Left ventricle myocardium inferior (tissue), 1 donor: ENCODE data around the gene CHERP. TPM values are rescaled to one million over a fixed set of nuclear protein-coding genes. Genes with fewer than 3 reads are reported as not detected.

Experiments
- DNase-seq: peaks from one replicate; pipeline ENCODE4 v3.0.0-alpha.2; 2020
- H3K27ac ChIP-seq: fragments of 200-600 bp; replicated peaks from 2 replicates; pipeline ENCODE4 v1.8.0; 2021
- H3K27me3 ChIP-seq: fragments of 200-600 bp; 2 replicates; pipeline ENCODE4 v1.8.0; 2021; ENCODE audit warnings: low read depth
- H3K36me3 ChIP-seq: fragments of 200-600 bp; 2 replicates; pipeline ENCODE4 v1.8.0; 2021
- H3K4me1 ChIP-seq: fragments of 200-600 bp; 2 replicates; pipeline ENCODE4 v1.8.0; 2021
- H3K4me3 ChIP-seq: fragments of 200-600 bp; 2 replicates; pipeline ENCODE4 v1.8.0; 2021; ENCODE audit warnings: mild to moderate bottlenecking, moderate library complexity
- H3K9me3 ChIP-seq: fragments of 200-600 bp; replicated peaks from 2 replicates; pipeline ENCODE4 v1.8.0; 2021
- CTCF ChIP-seq: fragments of 200-600 bp; IDR thresholded peaks from 2 replicates; pipeline ENCODE4 v1.8.0; 2021; ENCODE audit warnings: antibody characterized with exemption, mild to moderate bottlenecking, borderline replicate concordance
- intact Hi-C: fragments of 100-400 bp; cut with micrococcal nuclease; formaldehyde crosslinking; loops from one replicate; pipeline ENCODE4 v1.11.0; 2022
- total RNA-seq: library from RNA; stranded (reverse); fragmentation: NEBNext Ultra II Directional; extraction: Animal tissue kit (Norgen Biotek cat#: 25700); gene quantifications from one replicate; pipeline ENCODE4 v1.2.1, GENCODE V29; 2021
- donor health status: DM: no; HTN: yes; CAD: no; lungs with severe emphysema.

Gene CHERP
- total RNA-seq, 1 donor from 2014 or later, result 19.3 TPM

GRCh38 chr19:16536130-16536529, 6.1 kb downstream of the CHERP start:
- Histone ChIP-seq H3K4me3 (no peak overlapping the region), H3K36me3 (peaks cover 86% of the 10 kb centered on the region), H3K4me1 (peaks cover 34% of the 10 kb centered on the region), H3K9me3 (no peaks in the 10 kb centered on the region), H3K27me3 (no peaks in the 10 kb centered on the region), H3K27ac (no peak overlapping the region)
- TF ChIP-seq CTCF, result no peak
- intact Hi-C loops, result no loop called here
- DNase-seq, result no peak

- no peak for DNase-seq
- H3K9me3 ChIP-seq, result no peaks in the 10 kb centered on the region
- no peak overlapping the region for H3K27ac ChIP-seq
- peaks cover 90% of the 10 kb centered on the region for H3K36me3 ChIP-seq
- peaks cover 27% of the 10 kb centered on the region for H3K4me1 ChIP-seq
- TF ChIP-seq CTCF, result no peak
- H3K4me3 ChIP-seq, result no peak overlapping the region
- H3K27me3 ChIP-seq, result no peaks in the 10 kb centered on the region
- intact Hi-C loops, result no loop called here
Measured at GRCh38 chr19:16535381-16535780, 6.9 kb downstream of the CHERP start.

GRCh38 chr19:16532440-16533234, 9.6 kb downstream of the CHERP start:
- Histone ChIP-seq H3K4me1 (peaks cover 2% of the 10 kb centered on the region), H3K36me3 (peaks cover 98% of the 10 kb centered on the region), H3K27ac (no peak overlapping the region), H3K27me3 (no peaks in the 10 kb centered on the region), H3K9me3 (no peaks in the 10 kb centered on the region), H3K4me3 (no peak overlapping the region)
- intact Hi-C loops, result no loop called here
- TF ChIP-seq CTCF, result no peak
- no peak for DNase-seq

- peaks cover 99% of the 10 kb centered on the region for H3K36me3 ChIP-seq
- no peaks in the 10 kb centered on the region for H3K9me3 ChIP-seq
- H3K4me1 ChIP-seq, result peaks cover 4% of the 10 kb centered on the region
- DNase-seq, result no peak
- H3K4me3 ChIP-seq, result no peak overlapping the region
- H3K27ac ChIP-seq, result no peak overlapping the region
- no peaks in the 10 kb centered on the region for H3K27me3 ChIP-seq
- intact Hi-C loops, result no loop called here
- no peak for TF ChIP-seq CTCF
Measured at GRCh38 chr19:16531380-16531669, 10.9 kb downstream of the CHERP start.

GRCh38 chr19:16530540-16531379, 11.5 kb downstream of the CHERP start:
- no peaks in the 10 kb centered on the region for H3K27me3 ChIP-seq
- peaks cover 4% of the 10 kb centered on the region for H3K4me1 ChIP-seq
- intact Hi-C loops, result no loop called here
- no peak for TF ChIP-seq CTCF
- H3K9me3 ChIP-seq, result no peaks in the 10 kb centered on the region
- DNase-seq, result no peak
- peaks cover 100% of the 10 kb centered on the region for H3K36me3 ChIP-seq
- no peak overlapping the region for H3K4me3 ChIP-seq
- no peak overlapping the region for H3K27ac ChIP-seq
